OCI-LY1 (cell line): ENCODE data around the gene CLSTN2.

ENCODE experiments used
- H2AFZ ChIP-seq: fragments of 200-600 bp; sonication (generic), shearing (Covaris generic); 2 replicates; pipeline ENCODE4 v1.6.0; 2014; ENCODE audit warnings: antibody characterized with exemption, mild to moderate bottlenecking, low read length
- H3F3A ChIP-seq: fragments of 200-600 bp; sonication (generic), shearing (Covaris generic); 2 replicates; pipeline ENCODE4 v1.6.0; 2014; ENCODE audit warnings: mild to moderate bottlenecking, antibody characterized with exemption, low read length, moderate library complexity; ENCODE audit not compliant: insufficient read depth
- H3K27ac ChIP-seq: fragments of 200-600 bp; sonication (generic); 2 replicates; pipeline ENCODE4 v1.5.1; 2014; ENCODE audit warnings: low read length, mixed run types, mild to moderate bottlenecking, low read depth; ENCODE audit not compliant: poor library complexity, severe bottlenecking
- H3K27me3 ChIP-seq: fragments of 200-600 bp; sonication (generic); 2 replicates; pipeline ENCODE4 v1.6.0; 2014; ENCODE audit warnings: antibody characterized with exemption, mild to moderate bottlenecking, low read length, moderate library complexity; ENCODE audit not compliant: insufficient read depth
- H3K36me3 ChIP-seq: fragments of 200-600 bp; sonication (generic); 2 replicates; pipeline ENCODE4 v1.6.1; 2014; ENCODE audit warnings: mild to moderate bottlenecking, antibody characterized with exemption, low read length, moderate library complexity, mixed read lengths; ENCODE audit not compliant: insufficient read depth
- H3K4me1 ChIP-seq: fragments of 200-600 bp; sonication (generic); 2 replicates; pipeline ENCODE4 v1.5.1; 2014; ENCODE audit warnings: mild to moderate bottlenecking, low read length, moderate library complexity; ENCODE audit not compliant: insufficient read depth, severe bottlenecking
- H3K4me2 ChIP-seq: fragments of 200-600 bp; sonication (generic), shearing (Covaris generic); 2 replicates; pipeline ENCODE4 v1.6.1; 2014; ENCODE audit warnings: low read length
- H3K4me3 ChIP-seq: fragments of 200-600 bp; sonication (generic); 2 replicates; pipeline ENCODE4 v1.5.1; 2014; ENCODE audit warnings: low read length, low read depth, mild to moderate bottlenecking, mixed read lengths; ENCODE audit not compliant: poor library complexity, severe bottlenecking
- H3K79me2 ChIP-seq: fragments of 200-600 bp; shearing (Covaris generic); 2 replicates; pipeline ENCODE4 v1.6.1; 2016; ENCODE audit warnings: mixed run types, low read length, mixed read lengths; ENCODE audit not compliant: insufficient read depth
- H3K9ac ChIP-seq: fragments of 200-600 bp; sonication (generic), shearing (Covaris generic); 2 replicates; pipeline ENCODE4 v1.6.1; 2014; ENCODE audit warnings: mild to moderate bottlenecking, low read length, mixed read lengths
- H3K9me2 ChIP-seq: fragments of 200-600 bp; sonication (generic), shearing (Covaris generic); 2 replicates; pipeline ENCODE4 v1.6.1; 2014; ENCODE audit warnings: low read depth, mild to moderate bottlenecking, low read length, mixed read lengths
- H3K9me3 ChIP-seq: fragments of 200-600 bp; shearing (Covaris generic); 2 replicates; pipeline ENCODE4 v1.6.1; 2014; ENCODE audit warnings: low read length, mixed read lengths
- H4K20me1 ChIP-seq: fragments of 200-600 bp; sonication (generic), shearing (Covaris generic); 2 replicates; pipeline ENCODE4 v1.6.0; 2016; ENCODE audit warnings: mild to moderate bottlenecking, low read length; ENCODE audit not compliant: insufficient read depth
- EZH2 ChIP-seq: fragments of 200-600 bp; sonication (generic), shearing (Covaris generic); IDR thresholded peaks from 2 replicates; pipeline ENCODE4 v1.8.0; 2017; ENCODE audit warnings: borderline replicate concordance, mixed run types, mild to moderate bottlenecking, antibody characterized with exemption, low read length, moderate library complexity, mixed read lengths
- TF ChIP-seq, protein P1 (sequence below): fragments of 200-600 bp; sonication (generic), shearing (Covaris generic); IDR thresholded peaks from 2 replicates; pipeline ENCODE4 v1.5.1; 2017; ENCODE audit warnings: mild to moderate bottlenecking, antibody characterized with exemption, low read length, moderate library complexity, mixed read lengths

Gene CLSTN2

DNA sequence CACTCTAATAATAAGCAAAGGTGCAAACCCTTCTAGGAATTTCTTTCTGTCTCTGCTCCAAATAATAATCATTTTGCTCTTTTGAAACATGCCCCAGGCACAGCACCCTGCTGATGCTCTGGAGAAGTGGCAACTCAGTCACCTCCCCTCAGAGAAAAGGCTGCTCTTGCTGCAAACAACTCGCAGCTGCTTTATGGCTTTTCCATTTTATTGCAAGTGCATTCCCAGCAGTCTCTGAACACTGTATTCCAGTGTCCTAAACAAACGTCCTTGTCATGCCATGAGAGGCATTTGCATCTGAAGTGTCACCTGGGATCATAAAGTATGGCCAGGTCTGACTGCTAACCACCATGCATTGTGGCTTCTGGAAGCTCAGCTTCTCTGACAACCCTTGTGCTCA lies 384.8 kb downstream of the CLSTN2 start:
- no peaks in the 10 kb centered on the region for H3F3A ChIP-seq
- H3K27me3 ChIP-seq, result no peaks in the 10 kb centered on the region; the same call in 1 of the 2 replicates

DNA sequence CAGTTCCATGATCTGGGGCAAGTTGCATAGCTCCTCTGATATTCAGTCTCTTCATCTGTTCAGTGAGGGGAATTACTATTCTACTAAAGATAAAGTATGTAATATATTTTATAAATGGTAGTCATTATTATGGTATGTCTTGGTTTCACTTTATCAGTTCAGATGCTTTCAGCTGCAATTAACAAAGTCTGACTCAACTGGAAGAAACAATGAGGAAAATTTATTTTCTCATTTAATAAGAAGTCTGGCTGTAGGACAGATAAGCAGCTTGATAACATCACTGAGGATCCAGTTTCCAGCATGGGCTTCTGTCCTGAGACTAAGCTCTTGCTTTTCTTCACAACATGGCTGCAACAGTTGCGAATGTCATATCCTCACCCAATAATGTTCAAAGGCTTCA lies 388.6 kb downstream of the CLSTN2 start:
- no peaks in the 10 kb centered on the region for H3K36me3 ChIP-seq
- TF ChIP-seq, protein P1, sequence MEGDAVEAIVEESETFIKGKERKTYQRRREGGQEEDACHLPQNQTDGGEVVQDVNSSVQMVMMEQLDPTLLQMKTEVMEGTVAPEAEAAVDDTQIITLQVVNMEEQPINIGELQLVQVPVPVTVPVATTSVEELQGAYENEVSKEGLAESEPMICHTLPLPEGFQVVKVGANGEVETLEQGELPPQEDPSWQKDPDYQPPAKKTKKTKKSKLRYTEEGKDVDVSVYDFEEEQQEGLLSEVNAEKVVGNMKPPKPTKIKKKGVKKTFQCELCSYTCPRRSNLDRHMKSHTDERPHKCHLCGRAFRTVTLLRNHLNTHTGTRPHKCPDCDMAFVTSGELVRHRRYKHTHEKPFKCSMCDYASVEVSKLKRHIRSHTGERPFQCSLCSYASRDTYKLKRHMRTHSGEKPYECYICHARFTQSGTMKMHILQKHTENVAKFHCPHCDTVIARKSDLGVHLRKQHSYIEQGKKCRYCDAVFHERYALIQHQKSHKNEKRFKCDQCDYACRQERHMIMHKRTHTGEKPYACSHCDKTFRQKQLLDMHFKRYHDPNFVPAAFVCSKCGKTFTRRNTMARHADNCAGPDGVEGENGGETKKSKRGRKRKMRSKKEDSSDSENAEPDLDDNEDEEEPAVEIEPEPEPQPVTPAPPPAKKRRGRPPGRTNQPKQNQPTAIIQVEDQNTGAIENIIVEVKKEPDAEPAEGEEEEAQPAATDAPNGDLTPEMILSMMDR, result no peak
- TF ChIP-seq EZH2, result no peak

More for the DNA sequence above, 384.8 kb downstream of the CLSTN2 start:
- H3K4me1 ChIP-seq, result no peaks in the 10 kb centered on the region
- no peaks in the 10 kb centered on the region for H3K9me2 ChIP-seq
- H3K4me2 ChIP-seq, result no peak overlapping the region
- H3K36me3 ChIP-seq, result no peaks in the 10 kb centered on the region
- H3K9ac ChIP-seq, result no peak overlapping the region
- TF ChIP-seq EZH2, result no peak
- TF ChIP-seq, protein P1, result no peak
- H3K27ac ChIP-seq, result no peak overlapping the region
- no peaks in the 10 kb centered on the region for H3K79me2 ChIP-seq
- no peak overlapping the region for H2AFZ ChIP-seq
- H4K20me1 ChIP-seq, result no peaks in the 10 kb centered on the region
- H3K9me3 ChIP-seq, result no peaks in the 10 kb centered on the region
- H3K4me3 ChIP-seq, result no peak overlapping the region

DNA sequence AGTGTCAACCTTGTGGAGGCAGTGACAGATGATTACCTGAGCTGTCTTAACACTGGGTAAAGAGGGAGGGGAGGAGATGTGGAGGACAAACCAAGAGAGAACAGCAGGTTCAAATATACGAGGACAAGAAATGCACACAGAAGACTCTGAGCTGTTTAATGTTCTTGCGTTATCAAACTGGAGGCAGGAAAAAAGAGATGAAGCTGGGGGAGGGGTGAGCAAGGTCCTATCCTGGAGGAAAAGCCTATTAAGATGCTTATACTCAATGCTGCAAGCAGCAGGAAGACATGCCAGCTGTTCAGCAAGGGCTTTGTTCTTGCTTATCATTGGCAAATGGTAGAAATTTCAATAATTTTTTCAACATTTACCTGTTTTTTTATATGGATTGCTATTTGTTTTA lies 397.1 kb downstream of the CLSTN2 start:
- no peak overlapping the region for H3K4me2 ChIP-seq
- H3K79me2 ChIP-seq, result no peaks in the 10 kb centered on the region
- H3K9me3 ChIP-seq, result no peaks in the 10 kb centered on the region
- TF ChIP-seq EZH2, result no peak
- TF ChIP-seq, protein P1, result no peak
- H3K9me2 ChIP-seq, result no peaks in the 10 kb centered on the region
- H4K20me1 ChIP-seq, result no peaks in the 10 kb centered on the region
- H3K27ac ChIP-seq, result no peak overlapping the region
- no peaks in the 10 kb centered on the region for H3K36me3 ChIP-seq
- no peaks in the 10 kb centered on the region for H3K4me1 ChIP-seq
- no peak overlapping the region for H2AFZ ChIP-seq
- no peak overlapping the region for H3K4me3 ChIP-seq
- no peaks in the 10 kb centered on the region for H3F3A ChIP-seq
- no peaks in the 10 kb centered on the region for H3K27me3 ChIP-seq
- no peak overlapping the region for H3K9ac ChIP-seq

More for the DNA sequence above, 388.6 kb downstream of the CLSTN2 start:
- no peak overlapping the region for H3K9ac ChIP-seq
- H3K27me3 ChIP-seq, result no peaks in the 10 kb centered on the region
- H3K4me2 ChIP-seq, result no peak overlapping the region
- H3K4me1 ChIP-seq, result no peaks in the 10 kb centered on the region
- H3K79me2 ChIP-seq, result no peaks in the 10 kb centered on the region
- H3K9me2 ChIP-seq, result no peaks in the 10 kb centered on the region
- no peak overlapping the region for H3K27ac ChIP-seq
- H3K9me3 ChIP-seq, result no peaks in the 10 kb centered on the region
- H3K4me3 ChIP-seq, result no peak overlapping the region
- H2AFZ ChIP-seq, result no peak overlapping the region
- no peaks in the 10 kb centered on the region for H4K20me1 ChIP-seq
- H3F3A ChIP-seq, result no peaks in the 10 kb centered on the region
